ENCODE measurements around the gene TXNL1. TPM values are rescaled to one million over a fixed set of nuclear protein-coding genes. Genes with fewer than 3 reads are reported as not detected.

TXNL1 gene
- total and polyA plus RNA-seq, 2 donors from 2014 or later: 54.0 to 91.1 TPM

- DNase-seq (no peak), FAIRE-seq (no peak)
- Histone ChIP-seq H3K4me3 (ENCODE audit: low read length in 3 of 3) (no peak overlapping the region), H3K27me3 (ENCODE audit: control insufficient read depth, insufficient read depth, low read length) (no peaks in the 10 kb centered on the region), H3K27ac (ENCODE audit: low read depth in 2 of 2, low read length in 2 of 2) (no peak overlapping the region), H3K4me1 (ENCODE audit: control insufficient read depth in 2 of 3, insufficient read depth in 2 of 3, low read depth in 1 of 3, low read length in 3 of 3) (no peaks in the 10 kb centered on the region), H3K9me3 (ENCODE audit: control insufficient read depth in 2 of 3, insufficient read depth in 1 of 3, low read length in 3 of 3) (no peaks in the 10 kb centered on the region), H3K9ac (ENCODE audit: low read length in 3 of 3) (no peak overlapping the region), H3K36me3 (ENCODE audit: control insufficient read depth in 2 of 3, insufficient read depth in 3 of 3, low read length in 3 of 3) (peaks cover 0 to 3% (median 0%) of the 10 kb centered on the region in 3 donors)
- intact Hi-C loops (cut with DNase I): no loop called here
- TF ChIP-seq CTCF (IDR thresholded peaks at IDR 0.05; ENCODE audit: borderline replicate concordance, extremely low read depth, insufficient read depth): no peak
Measured at GRCh38 chr18:56672391-56672790, 34.0 kb upstream of the TXNL1 start.

GRCh38 chr18:56662902-56663301 is 24.5 kb upstream of the TXNL1 start:
- intact Hi-C loops (cut with DNase I): no loop called here
- Histone ChIP-seq H3K4me1 (ENCODE audit: control insufficient read depth in 2 of 3, insufficient read depth in 2 of 3, low read depth in 1 of 3, low read length in 3 of 3) (peaks cover 0 to 2% (median 0%) of the 10 kb centered on the region in 3 donors), H3K27ac (ENCODE audit: low read depth in 2 of 2, low read length in 2 of 2) (no peak overlapping the region), H3K4me3 (ENCODE audit: low read length in 3 of 3) (no peak overlapping the region), H3K27me3 (ENCODE audit: control insufficient read depth, insufficient read depth, low read length) (no peaks in the 10 kb centered on the region), H3K9me3 (ENCODE audit: control insufficient read depth in 2 of 3, insufficient read depth in 1 of 3, low read length in 3 of 3) (no peaks in the 10 kb centered on the region), H3K9ac (ENCODE audit: low read length in 3 of 3) (no peak overlapping the region), H3K36me3 (ENCODE audit: control insufficient read depth in 2 of 3, insufficient read depth in 3 of 3, low read length in 3 of 3) (no peaks in the 10 kb centered on the region)
- DNase-seq (no peak), FAIRE-seq (no peak)
- TF ChIP-seq CTCF (IDR thresholded peaks at IDR 0.05; ENCODE audit: borderline replicate concordance, extremely low read depth, insufficient read depth): no peak

- intact Hi-C loops (cut with DNase I): no loop called here
- FAIRE-seq (no peak), DNase-seq (no peak)
- H3K27ac ChIP-seq (ENCODE audit: low read depth in 2 of 2, low read length in 2 of 2): no peak overlapping the region
- no peaks in the 10 kb centered on the region for H3K27me3 ChIP-seq (ENCODE audit: control insufficient read depth, insufficient read depth, low read length)
- H3K9me3 ChIP-seq (ENCODE audit: control insufficient read depth in 2 of 3, insufficient read depth in 1 of 3, low read length in 3 of 3): no peaks in the 10 kb centered on the region
- H3K4me3 ChIP-seq (ENCODE audit: low read length in 3 of 3): no peak overlapping the region
- no peak overlapping the region for H3K9ac ChIP-seq (ENCODE audit: low read length in 3 of 3)
- no peaks in the 10 kb centered on the region for H3K36me3 ChIP-seq (ENCODE audit: control insufficient read depth in 2 of 3, insufficient read depth in 3 of 3, low read length in 3 of 3)
- H3K4me1 ChIP-seq (ENCODE audit: control insufficient read depth in 2 of 3, insufficient read depth in 2 of 3, low read depth in 1 of 3, low read length in 3 of 3): peaks cover 0 to 2% (median 0%) of the 10 kb centered on the region in 3 donors
- TF ChIP-seq CTCF (IDR thresholded peaks at IDR 0.05; ENCODE audit: borderline replicate concordance, extremely low read depth, insufficient read depth): no peak
Measured at GRCh38 chr18:56662502-56662901, 24.1 kb upstream of the TXNL1 start.

DNA sequence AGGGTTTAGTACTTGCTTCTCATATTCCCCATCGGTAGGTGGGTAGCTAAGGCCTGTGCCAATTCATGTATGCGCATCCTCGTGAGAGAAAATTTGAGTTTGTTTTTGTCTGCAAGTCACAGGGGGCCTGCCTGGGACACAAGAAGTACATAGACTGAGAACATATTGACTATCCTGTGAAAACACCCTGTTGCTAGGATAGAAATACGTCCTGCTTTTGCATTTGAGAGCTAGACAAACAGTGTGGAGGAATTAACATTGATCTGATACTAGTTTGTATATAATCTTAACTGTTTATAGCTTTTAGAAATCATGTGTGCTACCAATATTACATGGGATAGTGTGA is 23.6 kb upstream of the TXNL1 start:
- no peak overlapping the region for H3K27ac ChIP-seq (ENCODE audit: low read depth in 2 of 2, low read length in 2 of 2)
- DNase-seq: no peak

More for the DNA sequence above, 23.6 kb upstream of the TXNL1 start:
- TF ChIP-seq CTCF (IDR thresholded peaks at IDR 0.05; ENCODE audit: borderline replicate concordance, extremely low read depth, insufficient read depth): no peak
- H3K9ac ChIP-seq (ENCODE audit: low read length in 3 of 3): no peak overlapping the region
- H3K9me3 ChIP-seq (ENCODE audit: control insufficient read depth in 2 of 3, insufficient read depth in 1 of 3, low read length in 3 of 3): no peaks in the 10 kb centered on the region
- H3K36me3 ChIP-seq (ENCODE audit: control insufficient read depth in 2 of 3, insufficient read depth in 3 of 3, low read length in 3 of 3): no peaks in the 10 kb centered on the region
- no peak overlapping the region for H3K4me3 ChIP-seq (ENCODE audit: low read length in 3 of 3)
- H3K4me1 ChIP-seq (ENCODE audit: control insufficient read depth in 2 of 3, insufficient read depth in 2 of 3, low read depth in 1 of 3, low read length in 3 of 3): peaks cover 0 to 2% (median 0%) of the 10 kb centered on the region in 3 donors
- intact Hi-C loops (cut with DNase I): no loop called here
- FAIRE-seq: no peak
- no peaks in the 10 kb centered on the region for H3K27me3 ChIP-seq (ENCODE audit: control insufficient read depth, insufficient read depth, low read length)
